ENCODE measurements around the gene CFAP65.

DNA sequence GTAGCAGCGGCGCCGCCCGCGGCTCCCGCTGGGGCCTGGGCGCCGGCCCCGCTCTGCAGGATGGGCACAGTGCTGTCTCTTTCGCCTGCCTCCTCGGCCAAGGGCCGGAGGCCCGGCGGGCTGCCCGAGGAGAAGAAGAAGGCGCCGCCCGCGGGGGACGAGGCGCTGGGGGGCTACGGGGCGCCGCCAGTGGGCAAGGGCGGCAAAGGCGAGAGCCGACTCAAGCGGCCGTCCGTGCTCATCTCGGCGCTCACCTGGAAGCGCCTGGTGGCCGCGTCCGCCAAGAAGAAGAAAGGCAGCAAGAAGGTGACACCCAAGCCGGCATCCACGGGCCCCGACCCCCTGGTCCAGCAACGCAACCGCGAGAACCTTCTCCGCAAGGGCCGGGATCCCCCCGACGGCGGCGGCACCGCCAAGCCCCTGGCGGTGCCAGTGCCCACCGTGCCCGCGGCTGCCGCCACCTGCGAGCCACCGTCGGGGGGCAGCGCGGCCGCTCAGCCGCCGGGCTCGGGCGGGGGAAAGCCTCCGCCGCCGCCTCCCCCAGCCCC lies 81.5 kb downstream of the CFAP65 start:
- TF ChIP-seq, protein P1, sequence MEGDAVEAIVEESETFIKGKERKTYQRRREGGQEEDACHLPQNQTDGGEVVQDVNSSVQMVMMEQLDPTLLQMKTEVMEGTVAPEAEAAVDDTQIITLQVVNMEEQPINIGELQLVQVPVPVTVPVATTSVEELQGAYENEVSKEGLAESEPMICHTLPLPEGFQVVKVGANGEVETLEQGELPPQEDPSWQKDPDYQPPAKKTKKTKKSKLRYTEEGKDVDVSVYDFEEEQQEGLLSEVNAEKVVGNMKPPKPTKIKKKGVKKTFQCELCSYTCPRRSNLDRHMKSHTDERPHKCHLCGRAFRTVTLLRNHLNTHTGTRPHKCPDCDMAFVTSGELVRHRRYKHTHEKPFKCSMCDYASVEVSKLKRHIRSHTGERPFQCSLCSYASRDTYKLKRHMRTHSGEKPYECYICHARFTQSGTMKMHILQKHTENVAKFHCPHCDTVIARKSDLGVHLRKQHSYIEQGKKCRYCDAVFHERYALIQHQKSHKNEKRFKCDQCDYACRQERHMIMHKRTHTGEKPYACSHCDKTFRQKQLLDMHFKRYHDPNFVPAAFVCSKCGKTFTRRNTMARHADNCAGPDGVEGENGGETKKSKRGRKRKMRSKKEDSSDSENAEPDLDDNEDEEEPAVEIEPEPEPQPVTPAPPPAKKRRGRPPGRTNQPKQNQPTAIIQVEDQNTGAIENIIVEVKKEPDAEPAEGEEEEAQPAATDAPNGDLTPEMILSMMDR (IDR thresholded peaks at IDR 0.05): no peak
- peak; percentile 89 for TF ChIP-seq EZH2phosphoT487 (IDR thresholded peaks at IDR 0.05)

Data from neural progenitor cell (in vitro differentiated cells).